Activated T-cell treated with anti-CD3 and anti-CD28 coated beads, Interleukin-2, amount 50 U/mL, for 48 hours (primary cell): ENCODE results near the gene CROCC.
"Not testable (repeated sequence)": the region's sequence is repeated elsewhere in the genome, so short reads cannot be mapped to it uniquely, and the experiment has no call there.

Source experiments
- DNase-seq, 2 experiments: peaks; one replicate each; pipeline ENCODE4 v3.0.0-alpha.2; 2020

CROCC gene

GRCh38 chr1:16946185-16946584 lies 24.5 kb downstream of the CROCC start:
- not testable (repeated sequence) for DNase-seq

- no peak for DNase-seq
Observed at GRCh38 chr1:16946646-16947045, 24.9 kb downstream of the CROCC start.

- not testable (repeated sequence) for DNase-seq
Observed at GRCh38 chr1:16948282-16948891, 26.7 kb downstream of the CROCC start.

- not testable (repeated sequence) for DNase-seq
Observed at GRCh38 chr1:16949026-16949425, 27.3 kb downstream of the CROCC start.

GRCh38 chr1:16952376-16952775 lies 30.6 kb downstream of the CROCC start:
- not testable (repeated sequence) for DNase-seq

- no peak for DNase-seq
Observed at GRCh38 chr1:16954579-16954978, 32.8 kb downstream of the CROCC start.

GRCh38 chr1:16955186-16955585 lies 33.5 kb downstream of the CROCC start:
- DNase-seq: no peak

- no peak for DNase-seq
Observed at GRCh38 chr1:16956775-16957174, 35.0 kb downstream of the CROCC start.

GRCh38 chr1:16957731-16958130 lies 36.0 kb downstream of the CROCC start:
- DNase-seq: no peak

- no peak for DNase-seq
Observed at GRCh38 chr1:16958475-16958874, 36.7 kb downstream of the CROCC start.

GRCh38 chr1:16960560-16961296 lies 39.0 kb downstream of the CROCC start:
- peak; percentile 87 to 91 for DNase-seq

GRCh38 chr1:16961297-16962133 lies 39.8 kb downstream of the CROCC start:
- no peak for DNase-seq

GRCh38 chr1:16964169-16964568 lies 42.4 kb downstream of the CROCC start:
- not testable (repeated sequence) for DNase-seq

GRCh38 chr1:16965486-16966067 lies 43.8 kb downstream of the CROCC start:
- no peak for DNase-seq

GRCh38 chr1:16966282-16966681 lies 44.6 kb downstream of the CROCC start:
- no peak for DNase-seq

GRCh38 chr1:16967095-16967575 lies 45.4 kb downstream of the CROCC start:
- DNase-seq: no peak

- no peak for DNase-seq
Observed at GRCh38 chr1:16967962-16968361, 46.2 kb downstream of the CROCC start.

GRCh38 chr1:16968372-16968771 lies 46.6 kb downstream of the CROCC start:
- no peak for DNase-seq

GRCh38 chr1:16969057-16969611 lies 47.4 kb downstream of the CROCC start:
- no peak for DNase-seq

- no peak for DNase-seq
Observed at GRCh38 chr1:16969651-16970050, 47.9 kb downstream of the CROCC start.

- DNase-seq: no peak
Observed at GRCh38 chr1:16970132-16970910, 48.6 kb downstream of the CROCC start.
